WTC11 (cell line): ENCODE measurements around the gene SLC13A4.

ENCODE experiments used
- ATF6 ChIP-seq: sonication (generic); formaldehyde crosslinking; IDR thresholded peaks from 2 replicates; pipeline ENCODE4 v1.8.1; 2023; ENCODE audit warnings: mild to moderate bottlenecking, missing genetic modification reagents
- CTCF ChIP-seq: fragments of 200-600 bp; IDR thresholded peaks from 2 replicates; pipeline ENCODE4 v1.8.0; 2022; ENCODE audit warnings: antibody characterized with exemption
- HMGXB4 ChIP-seq: sonication (generic); formaldehyde crosslinking; IDR thresholded peaks from 2 replicates; pipeline ENCODE4 v1.8.1; 2023; ENCODE audit warnings: mild to moderate bottlenecking, moderate library complexity, missing genetic modification reagents
- TF ChIP-seq, protein P1 (sequence below): sonication (generic); formaldehyde crosslinking; IDR thresholded peaks from 2 replicates; pipeline ENCODE4 v1.8.1; 2023; ENCODE audit warnings: mild to moderate bottlenecking, missing genetic modification reagents, moderate library complexity
- TF ChIP-seq, protein P2 (sequence below): sonication (generic); formaldehyde crosslinking; IDR thresholded peaks from 2 replicates; pipeline ENCODE4 v1.8.1; 2023; ENCODE audit warnings: mild to moderate bottlenecking, missing genetic modification reagents, moderate library complexity
- TF ChIP-seq, protein P3 (sequence below): sonication (generic); formaldehyde crosslinking; conservative IDR thresholded peaks from 2 replicates; pipeline ENCODE4 v1.8.1; 2023; ENCODE audit warnings: mild to moderate bottlenecking, low read depth, missing genetic modification reagents, moderate library complexity
- TF ChIP-seq, protein P4 (sequence below): sonication (generic); formaldehyde crosslinking; IDR thresholded peaks from 2 replicates; pipeline ENCODE4 v1.8.0; 2022; ENCODE audit warnings: missing genetic modification reagents

DNA sequence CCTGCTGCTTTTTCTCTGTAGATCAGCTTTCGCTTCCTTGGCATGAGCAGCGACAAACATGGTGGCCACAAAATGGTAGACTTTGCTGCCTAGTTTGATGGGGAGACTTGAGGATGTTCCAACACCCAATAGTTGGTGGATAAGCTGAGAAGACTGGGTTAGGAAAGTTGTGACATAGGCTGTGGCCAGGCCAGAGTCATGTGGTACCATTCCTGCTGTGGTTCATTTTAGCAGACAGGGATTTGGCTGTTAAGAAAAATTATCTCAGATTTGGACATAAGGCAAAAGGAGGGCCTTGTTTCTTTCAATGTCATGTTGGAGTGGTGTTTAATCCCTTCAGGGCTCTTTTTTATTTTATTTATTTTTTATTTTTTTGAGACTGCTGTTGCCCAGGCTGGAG, 47.2 kb upstream of the SLC13A4 start:
- TF ChIP-seq, protein P1, sequence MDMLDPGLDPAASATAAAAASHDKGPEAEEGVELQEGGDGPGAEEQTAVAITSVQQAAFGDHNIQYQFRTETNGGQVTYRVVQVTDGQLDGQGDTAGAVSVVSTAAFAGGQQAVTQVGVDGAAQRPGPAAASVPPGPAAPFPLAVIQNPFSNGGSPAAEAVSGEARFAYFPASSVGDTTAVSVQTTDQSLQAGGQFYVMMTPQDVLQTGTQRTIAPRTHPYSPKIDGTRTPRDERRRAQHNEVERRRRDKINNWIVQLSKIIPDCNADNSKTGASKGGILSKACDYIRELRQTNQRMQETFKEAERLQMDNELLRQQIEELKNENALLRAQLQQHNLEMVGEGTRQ: no peak
- TF ChIP-seq, protein P2, sequence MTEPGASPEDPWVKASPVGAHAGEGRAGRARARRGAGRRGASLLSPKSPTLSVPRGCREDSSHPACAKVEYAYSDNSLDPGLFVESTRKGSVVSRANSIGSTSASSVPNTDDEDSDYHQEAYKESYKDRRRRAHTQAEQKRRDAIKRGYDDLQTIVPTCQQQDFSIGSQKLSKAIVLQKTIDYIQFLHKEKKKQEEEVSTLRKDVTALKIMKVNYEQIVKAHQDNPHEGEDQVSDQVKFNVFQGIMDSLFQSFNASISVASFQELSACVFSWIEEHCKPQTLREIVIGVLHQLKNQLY: no peak
- TF ChIP-seq, protein P3, sequence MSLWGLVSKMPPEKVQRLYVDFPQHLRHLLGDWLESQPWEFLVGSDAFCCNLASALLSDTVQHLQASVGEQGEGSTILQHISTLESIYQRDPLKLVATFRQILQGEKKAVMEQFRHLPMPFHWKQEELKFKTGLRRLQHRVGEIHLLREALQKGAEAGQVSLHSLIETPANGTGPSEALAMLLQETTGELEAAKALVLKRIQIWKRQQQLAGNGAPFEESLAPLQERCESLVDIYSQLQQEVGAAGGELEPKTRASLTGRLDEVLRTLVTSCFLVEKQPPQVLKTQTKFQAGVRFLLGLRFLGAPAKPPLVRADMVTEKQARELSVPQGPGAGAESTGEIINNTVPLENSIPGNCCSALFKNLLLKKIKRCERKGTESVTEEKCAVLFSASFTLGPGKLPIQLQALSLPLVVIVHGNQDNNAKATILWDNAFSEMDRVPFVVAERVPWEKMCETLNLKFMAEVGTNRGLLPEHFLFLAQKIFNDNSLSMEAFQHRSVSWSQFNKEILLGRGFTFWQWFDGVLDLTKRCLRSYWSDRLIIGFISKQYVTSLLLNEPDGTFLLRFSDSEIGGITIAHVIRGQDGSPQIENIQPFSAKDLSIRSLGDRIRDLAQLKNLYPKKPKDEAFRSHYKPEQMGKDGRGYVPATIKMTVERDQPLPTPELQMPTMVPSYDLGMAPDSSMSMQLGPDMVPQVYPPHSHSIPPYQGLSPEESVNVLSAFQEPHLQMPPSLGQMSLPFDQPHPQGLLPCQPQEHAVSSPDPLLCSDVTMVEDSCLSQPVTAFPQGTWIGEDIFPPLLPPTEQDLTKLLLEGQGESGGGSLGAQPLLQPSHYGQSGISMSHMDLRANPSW (CRISPR knock-in tag): no peak
- TF ChIP-seq, protein P4, sequence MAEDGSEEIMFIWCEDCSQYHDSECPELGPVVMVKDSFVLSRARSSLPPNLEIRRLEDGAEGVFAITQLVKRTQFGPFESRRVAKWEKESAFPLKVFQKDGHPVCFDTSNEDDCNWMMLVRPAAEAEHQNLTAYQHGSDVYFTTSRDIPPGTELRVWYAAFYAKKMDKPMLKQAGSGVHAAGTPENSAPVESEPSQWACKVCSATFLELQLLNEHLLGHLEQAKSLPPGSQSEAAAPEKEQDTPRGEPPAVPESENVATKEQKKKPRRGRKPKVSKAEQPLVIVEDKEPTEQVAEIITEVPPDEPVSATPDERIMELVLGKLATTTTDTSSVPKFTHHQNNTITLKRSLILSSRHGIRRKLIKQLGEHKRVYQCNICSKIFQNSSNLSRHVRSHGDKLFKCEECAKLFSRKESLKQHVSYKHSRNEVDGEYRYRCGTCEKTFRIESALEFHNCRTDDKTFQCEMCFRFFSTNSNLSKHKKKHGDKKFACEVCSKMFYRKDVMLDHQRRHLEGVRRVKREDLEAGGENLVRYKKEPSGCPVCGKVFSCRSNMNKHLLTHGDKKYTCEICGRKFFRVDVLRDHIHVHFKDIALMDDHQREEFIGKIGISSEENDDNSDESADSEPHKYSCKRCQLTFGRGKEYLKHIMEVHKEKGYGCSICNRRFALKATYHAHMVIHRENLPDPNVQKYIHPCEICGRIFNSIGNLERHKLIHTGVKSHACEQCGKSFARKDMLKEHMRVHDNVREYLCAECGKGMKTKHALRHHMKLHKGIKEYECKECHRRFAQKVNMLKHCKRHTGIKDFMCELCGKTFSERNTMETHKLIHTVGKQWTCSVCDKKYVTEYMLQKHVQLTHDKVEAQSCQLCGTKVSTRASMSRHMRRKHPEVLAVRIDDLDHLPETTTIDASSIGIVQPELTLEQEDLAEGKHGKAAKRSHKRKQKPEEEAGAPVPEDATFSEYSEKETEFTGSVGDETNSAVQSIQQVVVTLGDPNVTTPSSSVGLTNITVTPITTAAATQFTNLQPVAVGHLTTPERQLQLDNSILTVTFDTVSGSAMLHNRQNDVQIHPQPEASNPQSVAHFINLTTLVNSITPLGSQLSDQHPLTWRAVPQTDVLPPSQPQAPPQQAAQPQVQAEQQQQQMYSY (CRISPR knock-in tag): no peak
- TF ChIP-seq HMGXB4 (CRISPR knock-in tag) (no peak), CTCF (no peak), ATF6 (CRISPR knock-in tag) (no peak)
